K562 (cell line): ENCODE data around the gene ABHD5. TPM values are rescaled to one million over a fixed set of nuclear protein-coding genes. Genes with fewer than 3 reads are reported as not detected.

ENCODE experiments used
- ATAC-seq: fragments of 200-7000 bp; cut with Tn5 transposase; 3 replicates; pipeline ENCODE4 v1.9.1; 2020; ENCODE audit warnings: moderate library complexity
- BruUV-seq: library from RNA; stranded (reverse); fragments of 400-500 nt; replicated peaks from 2 replicates; lab custom pipeline; 2021; lab: Mats Ljungman, UMichigan
- CTCF ChIA-PET: fragments of 300-600 bp; formaldehyde crosslinking; extraction: SDS; loops from one replicate; lab custom pipeline; 2021; ENCODE audit warnings: low intra/inter-chr PET ratio; lab: Yijun Ruan, JAX
- POLR2A ChIA-PET: fragments of 300-600, 350-650 bp; sonication (Branson Sonifier 250); formaldehyde crosslinking; extraction: SDS; loops from one replicate; lab custom pipeline; 2021; ENCODE audit warnings: antibody characterized with exemption, inconsistent platforms; lab: Yijun Ruan, JAX
- DNase-seq, 4 experiments: peaks; one replicate each; pipeline versions ENCODE4 v3.0.0 to v3.0.0-alpha.2; 2011 to 2018; ENCODE audit warnings: low spot score in 3 of 4, mixed read lengths in 3 of 4; ENCODE audit errors: extremely low read depth in 1 of 4
- FAIRE-seq: peaks from 2 replicates; lab custom pipeline; 2011; peaks lifted over from hg19 to GRCh38; lab: Jason Lieb, UNC
- H2AFZ ChIP-seq: 2 replicates; pipeline ENCODE4 v1.6.0; 2011; ENCODE audit warnings: low read depth, low read length, control low read depth, inconsistent platforms
- H3K27ac ChIP-seq: fragments of 200-600 bp; 3 replicates; pipeline ENCODE4 v1.8.0; 2011; ENCODE audit warnings: low read depth, mild to moderate bottlenecking, control low read depth, inconsistent platforms, low read length, moderate library complexity, mixed read lengths; ENCODE audit errors: extremely low read depth
- H3K27me3 ChIP-seq, 2 experiments: fragments of 300-600 bp in 1 of 2; 2 replicates in 1 of 2; 3 replicates in 1 of 2; pipeline versions ENCODE4 v1.6.0 to v1.8.0; 2011; ENCODE audit warnings: inconsistent platforms in 2 of 2, low read length in 2 of 2, mild to moderate bottlenecking in 1 of 2, mixed read lengths in 1 of 2, moderate library complexity in 1 of 2; ENCODE audit not compliant: control insufficient read depth in 2 of 2, insufficient read depth in 2 of 2
- H3K36me3 ChIP-seq: fragments of 300-600 bp; 3 replicates; pipeline ENCODE4 v1.8.0; 2011; ENCODE audit warnings: mild to moderate bottlenecking, low read length, inconsistent platforms; ENCODE audit not compliant: control insufficient read depth, insufficient read depth
- H3K4me1 ChIP-seq, 2 experiments: fragments of 200-600 bp in 1 of 2; replicated peaks in 1 of 2; 2 replicates in 1 of 2; 3 replicates in 1 of 2; pipeline versions ENCODE4 v1.5.1 to v1.8.0; 2011; ENCODE audit warnings: inconsistent platforms in 2 of 2, low read length in 2 of 2, mild to moderate bottlenecking in 1 of 2, mixed read lengths in 1 of 2, moderate library complexity in 1 of 2; ENCODE audit not compliant: control insufficient read depth in 2 of 2, insufficient read depth in 2 of 2
- H3K4me2 ChIP-seq: 2 replicates; pipeline ENCODE4 v1.6.1; 2011; ENCODE audit warnings: low read length, control low read depth, inconsistent platforms, mixed read lengths; ENCODE audit not compliant: insufficient read depth
- H3K4me3 ChIP-seq: fragments of 200-600 bp; sonication (generic), shearing (Covaris generic); 2 replicates; pipeline ENCODE4 v1.5.1; 2016; ENCODE audit warnings: control low read depth, inconsistent platforms
- H3K79me2 ChIP-seq: fragments of 200-600 bp; 3 replicates; pipeline ENCODE4 v1.8.0; 2011; ENCODE audit warnings: low read length, inconsistent platforms; ENCODE audit not compliant: control insufficient read depth, insufficient read depth
- H3K9ac ChIP-seq, 2 experiments: 2 replicates each; pipeline versions ENCODE4 v1.6.0 to v1.6.1; 2011; ENCODE audit warnings: low read depth in 2 of 2, low read length in 2 of 2, control low read depth in 1 of 2, inconsistent platforms in 1 of 2, mild to moderate bottlenecking in 1 of 2, mixed read lengths in 1 of 2; ENCODE audit not compliant: insufficient read depth in 1 of 2
- H3K9me1 ChIP-seq: one replicate; pipeline ENCODE4 v1.6.0; 2011; ENCODE audit warnings: inconsistent platforms, mild to moderate bottlenecking, low read length, moderate library complexity; ENCODE audit not compliant: control insufficient read depth, insufficient read depth
- H3K9me3 ChIP-seq: replicated peaks from 2 replicates; pipeline ENCODE4 v1.5.1; 2011; ENCODE audit warnings: low read depth, low read length, inconsistent platforms; ENCODE audit not compliant: control insufficient read depth, insufficient read depth
- H4K20me1 ChIP-seq: replicated peaks from 2 replicates; pipeline ENCODE4 v1.6.1; 2011; ENCODE audit warnings: low read length, inconsistent platforms, mixed read lengths; ENCODE audit not compliant: control insufficient read depth, insufficient read depth
- GATAD2B ChIP-seq: fragments of 450-650 bp; IDR thresholded peaks from 2 replicates; pipeline ENCODE4 v1.6.1; 2017; ENCODE audit warnings: mild to moderate bottlenecking, borderline replicate concordance
- HNRNPH1 ChIP-seq: fragments of 200-400 bp; formaldehyde crosslinking; optimal IDR thresholded peaks from 2 replicates; pipeline ENCODE3; 2017; ENCODE audit warnings: low read depth, mild to moderate bottlenecking, low read length, moderate library complexity
- ILF3 ChIP-seq: fragments of 450-650 bp; IDR thresholded peaks from 2 replicates; pipeline ENCODE4 v1.6.1; 2018; ENCODE audit warnings: antibody characterized with exemption, mild to moderate bottlenecking, moderate library complexity, borderline replicate concordance
- IRF2 ChIP-seq: sonication (generic); formaldehyde crosslinking; IDR thresholded peaks from 2 replicates; pipeline ENCODE4 v1.8.1; 2022; ENCODE audit warnings: mild to moderate bottlenecking, missing genetic modification reagents
- MTA3 ChIP-seq: fragments of 450-650 bp; formaldehyde crosslinking; IDR thresholded peaks from 2 replicates; pipeline ENCODE4 v1.6.1; 2017; ENCODE audit warnings: mild to moderate bottlenecking, borderline replicate concordance
- POLR2G ChIP-seq: fragments of 200-400 bp; formaldehyde crosslinking; IDR thresholded peaks from 2 replicates; pipeline ENCODE4 v1.6.1; 2017; ENCODE audit warnings: low read depth, mild to moderate bottlenecking, antibody characterized with exemption, low read length, moderate library complexity
- SMARCC2 ChIP-seq: fragments of 450-650 bp; IDR thresholded peaks from 2 replicates; pipeline ENCODE4 v1.6.1; 2017; ENCODE audit warnings: antibody characterized with exemption, moderate library complexity, mild to moderate bottlenecking, low read depth
- STAT5A ChIP-seq: IDR thresholded peaks from 2 replicates; pipeline ENCODE4 v1.6.1; 2012; ENCODE audit warnings: low read length, inconsistent platforms, borderline replicate concordance
- THRA ChIP-seq: fragments of 450-650 bp; IDR thresholded peaks from 2 replicates; pipeline ENCODE4 v1.6.1; 2017; ENCODE audit warnings: mild to moderate bottlenecking, moderate library complexity
- TOE1 ChIP-seq, 2 experiments: fragments of 450-650 bp in 1 of 2; sonication (generic) in 1 of 2; formaldehyde crosslinking in 1 of 2; IDR thresholded peaks; 2 replicates each; pipeline versions ENCODE4 v1.7.1 to v1.8.0; 2016 to 2022; ENCODE audit warnings: borderline replicate concordance in 2 of 2, mild to moderate bottlenecking in 2 of 2, antibody characterized with exemption in 1 of 2, inconsistent platforms in 1 of 2, low read depth in 1 of 2, missing genetic modification reagents in 1 of 2, moderate library complexity in 1 of 2
- ZFP36 ChIP-seq: fragments of 150-350 bp; IDR thresholded peaks from 2 replicates; pipeline ENCODE4 v1.6.1; 2018; ENCODE audit warnings: low read length, low read depth; ENCODE audit not compliant: partially characterized antibody
- ZNF124 ChIP-seq: sonication (generic); formaldehyde crosslinking; IDR thresholded peaks from 2 replicates; pipeline ENCODE4 v1.8.1; 2022; ENCODE audit warnings: missing genetic modification reagents
- ZNF324 ChIP-seq: fragments of 250-450 bp; sonication (Bioruptor Pico); IDR thresholded peaks from 2 replicates; pipeline ENCODE4 v1.4.0; 2020; ENCODE audit warnings: mild to moderate bottlenecking
- ZNF785 ChIP-seq: fragments of 250-450 bp; sonication (Bioruptor Pico); IDR thresholded peaks from 2 replicates; pipeline ENCODE4 v1.4.0; 2020; ENCODE audit warnings: mild to moderate bottlenecking
- WGBS: fragments of 100-300 bp; shearing (Covaris generic); methylation state at CpG from one replicate; pipeline ENCODE4 v1.1.6; 2016; ENCODE audit warnings: low coverage, mixed read lengths; ENCODE audit not compliant: insufficient coverage; ENCODE audit errors: missing lambda C conversion rate; 5-methylcytosine and 5-hydroxymethylcytosine counted together
- in situ Hi-C: fragments of 300-500 bp; cut with MboI; formaldehyde crosslinking; loops from 4 replicates; pipeline ENCODE4 v1.15.0; 2018; ENCODE audit warnings: inconsistent platforms, mixed read lengths
- intact Hi-C: fragments of 100-400 bp; cut with micrococcal nuclease; formaldehyde crosslinking; loops from 2 replicates; pipeline ENCODE4 v1.14.2; 2022
- polyA plus RNA-seq, 8 experiments: library from polyadenylated mRNA; depleted of rRNA in 4 of 8; stranded (reverse) in 5 of 8; unstranded in 3 of 8; fragments of >200 nt; fragmentation: Nextera tagmentation in 2 of 8; fragmentation: Illumina TruSeq in 1 of 8; extraction: Ambion mirVana in 2 of 8; extraction: Trizol in 1 of 8; gene quantifications; 2 replicates each; pipeline versions ENCODE4 v1.2.1 to v1.2.3, GENCODE V29; 2011 to 2014; ENCODE audit warnings: inconsistent platforms in 1 of 8, missing spikeins in 1 of 8
- total RNA-seq, 7 experiments: library from RNA; depleted of rRNA in 6 of 7; stranded (reverse); fragments of >200 nt in 6 of 7; fragmentation: Illumina TruSeq in 2 of 7; extraction: Trizol in 2 of 7; gene quantifications; 2 replicates each; pipeline versions ENCODE4 v1.2.1 to v1.2.3, GENCODE V29; 2011 to 2021; ENCODE audit warnings: low replicate concordance in 1 of 7
- TF ChIP-seq, protein P1 (sequence below): sonication (generic); IDR thresholded peaks from 2 replicates; pipeline ENCODE4 v1.6.1; 2016
- TF ChIP-seq, protein P2 (sequence below): fragments of 450-650 bp; IDR thresholded peaks from 2 replicates; pipeline ENCODE4 v1.6.1; 2018; ENCODE audit not compliant: partially characterized antibody

ABHD5 gene
- total and polyA plus RNA-seq, 9 of the 15 experiments (the other 6 are each of a cell fraction or from before 2014, with no cell fraction given), result 27.8 to 61.7 (median 39.9) TPM

DNA sequence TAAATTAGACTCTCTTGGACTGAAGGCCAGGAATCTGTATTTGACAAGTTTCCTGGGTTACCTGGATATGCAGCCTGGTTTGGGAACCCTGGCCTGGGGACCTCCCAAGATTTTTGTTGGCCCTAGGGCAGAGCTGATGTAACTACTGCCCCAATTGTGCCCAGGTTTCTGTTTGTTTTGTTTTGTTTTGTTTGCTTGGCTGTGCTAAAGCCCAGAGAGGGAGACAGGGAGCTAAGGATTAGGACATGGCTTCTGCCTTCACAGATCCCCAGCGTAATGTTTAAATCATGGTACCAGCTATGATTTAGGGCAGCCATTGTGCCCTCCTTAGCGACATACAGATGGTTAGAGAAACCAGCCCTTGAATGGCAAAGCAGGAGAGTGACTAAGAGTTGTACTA lies 47.6 kb downstream of the ABHD5 start:
- DNase-seq (no peak), ATAC-seq (no peak), FAIRE-seq (no peak)
- Histone ChIP-seq H3K36me3 (peaks cover 27% of the 10 kb centered on the region; the same call in 2 of the 3 replicates), H2AFZ (no peak overlapping the region), H3K4me1 (peaks cover 0 to 12% of the 10 kb centered on the region in 2 experiments; a peak in 3 of 5 replicates), H4K20me1 (0 out of 2 replicates have a peak, but pooled peaks cover 6% of the 10 kb centered on the region), H3K9ac (no peak overlapping the region), H3K9me1 (peaks cover 14% of the 10 kb centered on the region), H3K27ac (no peak overlapping the region), H3K79me2 (no peaks in the 10 kb centered on the region), H3K27me3 (no peaks in the 10 kb centered on the region), H3K9me3 (no peaks in the 10 kb centered on the region), H3K4me2 (no peak overlapping the region), H3K4me3 (no peak overlapping the region)
- intact Hi-C loops, result no loop called here
- ChIA-PET CTCF (no interaction called here), POLR2A (interaction anchor here (1.1 kb wide), 1 partner anchor 14 kb away, joined by 4 read pairs; no protein-coding TSS in a partner anchor)
- BruUV-seq, result no TSS peak
- WGBS, result 65% methylated on average over 2 of the region's 2 CpGs
- in situ Hi-C loops, result no loop called here
- TF ChIP-seq ZNF124 (CRISPR knock-in tag) (no peak), IRF2 (CRISPR knock-in tag) (no peak), THRA (no peak), MTA3 (no peak), ZNF785 (CRISPR knock-in tag) (no peak), ZFP36 (no peak), POLR2G (no peak), TOE1 (IDR thresholded peaks at IDR 0.05; ENCODE audit: borderline replicate concordance) (no peak), TOE1 (CRISPR knock-in tag; IDR thresholded peaks at IDR 0.05; ENCODE audit: borderline replicate concordance, low read depth) (no peak), HNRNPH1 (no peak), GATAD2B (no peak), STAT5A (no peak), SMARCC2 (no peak), ILF3 (no peak), ZNF324 (CRISPR knock-in tag) (no peak)
- TF ChIP-seq, protein P1, sequence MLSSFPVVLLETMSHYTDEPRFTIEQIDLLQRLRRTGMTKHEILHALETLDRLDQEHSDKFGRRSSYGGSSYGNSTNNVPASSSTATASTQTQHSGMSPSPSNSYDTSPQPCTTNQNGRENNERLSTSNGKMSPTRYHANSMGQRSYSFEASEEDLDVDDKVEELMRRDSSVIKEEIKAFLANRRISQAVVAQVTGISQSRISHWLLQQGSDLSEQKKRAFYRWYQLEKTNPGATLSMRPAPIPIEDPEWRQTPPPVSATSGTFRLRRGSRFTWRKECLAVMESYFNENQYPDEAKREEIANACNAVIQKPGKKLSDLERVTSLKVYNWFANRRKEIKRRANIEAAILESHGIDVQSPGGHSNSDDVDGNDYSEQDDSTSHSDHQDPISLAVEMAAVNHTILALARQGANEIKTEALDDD, result no peak
- TF ChIP-seq, protein P2, sequence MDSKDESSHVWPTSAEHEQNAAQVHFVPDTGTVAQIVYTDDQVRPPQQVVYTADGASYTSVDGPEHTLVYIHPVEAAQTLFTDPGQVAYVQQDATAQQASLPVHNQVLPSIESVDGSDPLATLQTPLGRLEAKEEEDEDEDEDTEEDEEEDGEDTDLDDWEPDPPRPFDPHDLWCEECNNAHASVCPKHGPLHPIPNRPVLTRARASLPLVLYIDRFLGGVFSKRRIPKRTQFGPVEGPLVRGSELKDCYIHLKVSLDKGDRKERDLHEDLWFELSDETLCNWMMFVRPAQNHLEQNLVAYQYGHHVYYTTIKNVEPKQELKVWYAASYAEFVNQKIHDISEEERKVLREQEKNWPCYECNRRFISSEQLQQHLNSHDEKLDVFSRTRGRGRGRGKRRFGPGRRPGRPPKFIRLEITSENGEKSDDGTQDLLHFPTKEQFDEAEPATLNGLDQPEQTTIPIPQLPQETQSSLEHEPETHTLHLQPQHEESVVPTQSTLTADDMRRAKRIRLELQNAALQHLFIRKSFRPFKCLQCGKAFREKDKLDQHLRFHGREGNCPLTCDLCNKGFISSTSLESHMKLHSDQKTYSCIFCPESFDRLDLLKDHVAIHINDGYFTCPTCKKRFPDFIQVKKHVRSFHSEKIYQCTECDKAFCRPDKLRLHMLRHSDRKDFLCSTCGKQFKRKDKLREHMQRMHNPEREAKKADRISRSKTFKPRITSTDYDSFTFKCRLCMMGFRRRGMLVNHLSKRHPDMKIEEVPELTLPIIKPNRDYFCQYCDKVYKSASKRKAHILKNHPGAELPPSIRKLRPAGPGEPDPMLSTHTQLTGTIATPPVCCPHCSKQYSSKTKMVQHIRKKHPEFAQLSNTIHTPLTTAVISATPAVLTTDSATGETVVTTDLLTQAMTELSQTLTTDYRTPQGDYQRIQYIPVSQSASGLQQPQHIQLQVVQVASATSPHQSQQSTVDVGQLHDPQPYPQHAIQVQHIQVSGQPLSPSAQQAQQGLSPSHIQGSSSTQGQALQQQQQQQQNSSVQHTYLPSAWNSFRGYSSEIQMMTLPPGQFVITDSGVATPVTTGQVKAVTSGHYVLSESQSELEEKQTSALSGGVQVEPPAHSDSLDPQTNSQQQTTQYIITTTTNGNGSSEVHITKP, result no peak
